Neural cell (in vitro differentiated cells): Measurements from ENCODE around the gene DDX18. TPM values are rescaled to one million over a fixed set of nuclear protein-coding genes. Genes with fewer than 3 reads are reported as not detected.

ENCODE experiments used
- H2AFZ ChIP-seq: fragments of 200-600, 300-800 bp; sonication (generic), shearing (Covaris generic); 2 replicates; pipeline ENCODE4 v1.6.0; 2014; ENCODE audit warnings: low read depth, mild to moderate bottlenecking, antibody characterized with exemption, low read length, moderate library complexity
- H3F3A ChIP-seq: fragments of 200-600 bp; shearing (Covaris generic); 2 replicates; pipeline ENCODE4 v1.6.1; 2016; ENCODE audit warnings: mild to moderate bottlenecking, moderate library complexity, mixed read lengths, antibody characterized with exemption, low read length; ENCODE audit not compliant: insufficient read depth, poor library complexity, severe bottlenecking
- H3K27ac ChIP-seq: fragments of 200-600, 300-800 bp; sonication (generic), shearing (Covaris generic); 2 replicates; pipeline ENCODE4 v1.5.1; 2014; ENCODE audit warnings: mild to moderate bottlenecking, low read length, moderate library complexity
- H3K27me3 ChIP-seq: fragments of 300-800, 200-600 bp; sonication (generic), shearing (Covaris generic); 2 replicates; pipeline ENCODE4 v1.6.0; 2014; ENCODE audit warnings: mild to moderate bottlenecking, low read depth, low read length, moderate library complexity; ENCODE audit not compliant: insufficient read depth
- H3K36me3 ChIP-seq: fragments of 300-800, 200-600 bp; sonication (generic), shearing (Covaris generic); 2 replicates; pipeline ENCODE4 v1.5.1; 2014; ENCODE audit warnings: mild to moderate bottlenecking, antibody characterized with exemption, low read length, moderate library complexity; ENCODE audit not compliant: insufficient read depth
- H3K4me2 ChIP-seq: fragments of 300-800, 200-600 bp; sonication (generic), shearing (Covaris generic); 2 replicates; pipeline ENCODE4 v1.6.0; 2014; ENCODE audit warnings: mild to moderate bottlenecking, low read length
- H3K4me3 ChIP-seq: fragments of 300-800, 200-600 bp; sonication (generic), shearing (Covaris generic); 2 replicates; pipeline ENCODE4 v1.5.1; 2014; ENCODE audit warnings: mild to moderate bottlenecking, low read length, moderate library complexity
- H3K79me2 ChIP-seq: fragments of 200-600 bp; shearing (Covaris generic); replicated peaks from 2 replicates; pipeline ENCODE4 v1.6.0; 2014; ENCODE audit warnings: mild to moderate bottlenecking, low read length, moderate library complexity; ENCODE audit not compliant: insufficient read depth
- H3K9ac ChIP-seq: fragments of 300-800, 200-600 bp; sonication (generic), shearing (Covaris generic); 2 replicates; pipeline ENCODE4 v1.6.1; 2016; ENCODE audit warnings: mild to moderate bottlenecking, low read length, mixed read lengths
- H3K9me2 ChIP-seq: fragments of 200-600 bp; shearing (Covaris generic); 2 replicates; pipeline ENCODE4 v1.6.1; 2016; ENCODE audit warnings: mild to moderate bottlenecking, low read length, mixed read lengths; ENCODE audit not compliant: insufficient read depth
- H3K9me3 ChIP-seq: fragments of 200-600, 300-800 bp; sonication (generic), shearing (Covaris generic); 2 replicates; pipeline ENCODE4 v1.6.1; 2016; ENCODE audit warnings: mild to moderate bottlenecking, mixed run types, low read length, moderate library complexity, mixed read lengths
- H4K20me1 ChIP-seq: fragments of 200-600 bp; shearing (Covaris generic); 2 replicates; pipeline ENCODE4 v1.6.1; 2016; ENCODE audit warnings: mild to moderate bottlenecking, mixed run types; ENCODE audit not compliant: insufficient read depth
- EP300 ChIP-seq: fragments of 450-650 bp; conservative IDR thresholded peaks from 2 replicates; pipeline ENCODE4 v1.6.1; 2014; ENCODE audit warnings: antibody characterized with exemption, mild to moderate bottlenecking, moderate library complexity; ENCODE audit not compliant: poor library complexity, severe bottlenecking
- EZH2 ChIP-seq: fragments of 200-600, 300-800 bp; shearing (Covaris generic), sonication (generic); IDR thresholded peaks from 2 replicates; pipeline ENCODE4 v1.6.1; 2014; ENCODE audit warnings: antibody characterized with exemption, low read length, borderline replicate concordance, mild to moderate bottlenecking; ENCODE audit not compliant: insufficient read depth, poor library complexity, severe bottlenecking
- MXI1 ChIP-seq: fragments of 450-650 bp; conservative IDR thresholded peaks from 2 replicates; pipeline ENCODE4 v1.6.1; 2014; ENCODE audit warnings: antibody characterized with exemption, mild to moderate bottlenecking; ENCODE audit not compliant: poor library complexity, severe bottlenecking
- POLR2AphosphoS5 ChIP-seq: IDR thresholded peaks from 2 replicates; pipeline ENCODE4 v1.6.1; 2012
- RAD21 ChIP-seq: fragments of 450-650 bp; conservative IDR thresholded peaks from 2 replicates; pipeline ENCODE4 v1.6.1; 2014; ENCODE audit warnings: antibody characterized with exemption, mild to moderate bottlenecking, moderate library complexity
- SMC3 ChIP-seq: fragments of 450-650 bp; conservative IDR thresholded peaks from 2 replicates; pipeline ENCODE4 v1.6.1; 2014; ENCODE audit warnings: antibody characterized with exemption, mild to moderate bottlenecking, moderate library complexity; ENCODE audit not compliant: poor library complexity
- TAF1 ChIP-seq: IDR thresholded peaks from 2 replicates; pipeline ENCODE4 v1.6.1; 2012; ENCODE audit warnings: low read depth
- polyA plus RNA-seq: library from polyadenylated mRNA; depleted of rRNA; stranded (reverse); fragments of >200 nt; gene quantifications from 2 replicates; pipeline ENCODE4 v1.2.3, GENCODE V29; 2014
- TF ChIP-seq, protein P1 (sequence below): fragments of 450-650 bp; IDR thresholded peaks from 2 replicates; pipeline ENCODE4 v1.5.1; 2014; ENCODE audit warnings: antibody characterized with exemption, mild to moderate bottlenecking, moderate library complexity; ENCODE audit not compliant: poor library complexity, severe bottlenecking
- TF ChIP-seq, protein P2 (sequence below): IDR thresholded peaks from 2 replicates; pipeline ENCODE4 v1.6.1; 2012; ENCODE audit warnings: borderline replicate concordance

Gene DDX18
- polyA plus RNA-seq, 1 donor from 2014 or later: 85.3 TPM

DNA sequence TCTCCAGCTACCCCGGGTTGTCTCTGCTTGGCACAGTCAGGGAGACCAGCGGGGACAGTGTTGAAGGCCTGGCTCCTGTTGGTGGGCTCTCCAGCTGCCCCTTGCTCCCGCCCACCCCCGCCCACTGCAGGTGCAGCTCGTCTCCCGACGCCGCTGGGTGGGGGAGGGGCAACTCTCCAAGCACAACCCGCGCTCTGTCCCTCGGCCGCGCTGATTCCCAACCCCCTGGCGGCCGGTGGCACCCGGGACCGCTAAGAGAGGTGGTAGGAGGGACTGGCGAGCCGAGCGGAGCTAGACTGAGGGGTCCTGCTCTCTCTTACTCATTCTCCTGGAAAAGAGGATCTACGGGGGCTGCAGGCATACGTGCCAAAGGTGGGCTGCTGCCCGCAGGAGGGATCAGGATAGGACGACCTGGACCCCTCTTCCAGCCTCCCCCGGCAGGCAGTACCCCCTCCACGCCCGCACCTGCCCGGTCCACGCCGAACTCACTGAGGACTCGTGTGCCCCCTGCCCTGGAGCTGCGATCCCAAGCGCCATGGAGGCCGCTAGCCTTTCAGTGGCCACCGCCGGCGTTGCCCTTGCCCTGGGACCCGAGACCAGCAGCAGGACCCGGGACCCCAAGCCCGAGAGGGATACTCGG lies 44.5 kb downstream of the DDX18 start:
- no peaks in the 10 kb centered on the region for H3K9me2 ChIP-seq
- no peaks in the 10 kb centered on the region for H3K79me2 ChIP-seq
- H3K36me3 ChIP-seq: no peaks in the 10 kb centered on the region
- H2AFZ ChIP-seq: no peak overlapping the region
- no peak overlapping the region for H3K9ac ChIP-seq
- H3K4me2 ChIP-seq: no peak overlapping the region
- TF ChIP-seq, protein P1, sequence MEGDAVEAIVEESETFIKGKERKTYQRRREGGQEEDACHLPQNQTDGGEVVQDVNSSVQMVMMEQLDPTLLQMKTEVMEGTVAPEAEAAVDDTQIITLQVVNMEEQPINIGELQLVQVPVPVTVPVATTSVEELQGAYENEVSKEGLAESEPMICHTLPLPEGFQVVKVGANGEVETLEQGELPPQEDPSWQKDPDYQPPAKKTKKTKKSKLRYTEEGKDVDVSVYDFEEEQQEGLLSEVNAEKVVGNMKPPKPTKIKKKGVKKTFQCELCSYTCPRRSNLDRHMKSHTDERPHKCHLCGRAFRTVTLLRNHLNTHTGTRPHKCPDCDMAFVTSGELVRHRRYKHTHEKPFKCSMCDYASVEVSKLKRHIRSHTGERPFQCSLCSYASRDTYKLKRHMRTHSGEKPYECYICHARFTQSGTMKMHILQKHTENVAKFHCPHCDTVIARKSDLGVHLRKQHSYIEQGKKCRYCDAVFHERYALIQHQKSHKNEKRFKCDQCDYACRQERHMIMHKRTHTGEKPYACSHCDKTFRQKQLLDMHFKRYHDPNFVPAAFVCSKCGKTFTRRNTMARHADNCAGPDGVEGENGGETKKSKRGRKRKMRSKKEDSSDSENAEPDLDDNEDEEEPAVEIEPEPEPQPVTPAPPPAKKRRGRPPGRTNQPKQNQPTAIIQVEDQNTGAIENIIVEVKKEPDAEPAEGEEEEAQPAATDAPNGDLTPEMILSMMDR: no peak
- TF ChIP-seq SMC3 (no peak), TAF1 (no peak), MXI1 (no peak), EZH2 (no peak), RAD21 (no peak), POLR2AphosphoS5 (no peak), EP300 (no peak)
- TF ChIP-seq, protein P2, sequence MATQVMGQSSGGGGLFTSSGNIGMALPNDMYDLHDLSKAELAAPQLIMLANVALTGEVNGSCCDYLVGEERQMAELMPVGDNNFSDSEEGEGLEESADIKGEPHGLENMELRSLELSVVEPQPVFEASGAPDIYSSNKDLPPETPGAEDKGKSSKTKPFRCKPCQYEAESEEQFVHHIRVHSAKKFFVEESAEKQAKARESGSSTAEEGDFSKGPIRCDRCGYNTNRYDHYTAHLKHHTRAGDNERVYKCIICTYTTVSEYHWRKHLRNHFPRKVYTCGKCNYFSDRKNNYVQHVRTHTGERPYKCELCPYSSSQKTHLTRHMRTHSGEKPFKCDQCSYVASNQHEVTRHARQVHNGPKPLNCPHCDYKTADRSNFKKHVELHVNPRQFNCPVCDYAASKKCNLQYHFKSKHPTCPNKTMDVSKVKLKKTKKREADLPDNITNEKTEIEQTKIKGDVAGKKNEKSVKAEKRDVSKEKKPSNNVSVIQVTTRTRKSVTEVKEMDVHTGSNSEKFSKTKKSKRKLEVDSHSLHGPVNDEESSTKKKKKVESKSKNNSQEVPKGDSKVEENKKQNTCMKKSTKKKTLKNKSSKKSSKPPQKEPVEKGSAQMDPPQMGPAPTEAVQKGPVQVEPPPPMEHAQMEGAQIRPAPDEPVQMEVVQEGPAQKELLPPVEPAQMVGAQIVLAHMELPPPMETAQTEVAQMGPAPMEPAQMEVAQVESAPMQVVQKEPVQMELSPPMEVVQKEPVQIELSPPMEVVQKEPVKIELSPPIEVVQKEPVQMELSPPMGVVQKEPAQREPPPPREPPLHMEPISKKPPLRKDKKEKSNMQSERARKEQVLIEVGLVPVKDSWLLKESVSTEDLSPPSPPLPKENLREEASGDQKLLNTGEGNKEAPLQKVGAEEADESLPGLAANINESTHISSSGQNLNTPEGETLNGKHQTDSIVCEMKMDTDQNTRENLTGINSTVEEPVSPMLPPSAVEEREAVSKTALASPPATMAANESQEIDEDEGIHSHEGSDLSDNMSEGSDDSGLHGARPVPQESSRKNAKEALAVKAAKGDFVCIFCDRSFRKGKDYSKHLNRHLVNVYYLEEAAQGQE: no peak
- H3K27me3 ChIP-seq: no peaks in the 10 kb centered on the region
- H3F3A ChIP-seq: no peaks in the 10 kb centered on the region
- H3K4me3 ChIP-seq: no peak overlapping the region
- no peaks in the 10 kb centered on the region for H4K20me1 ChIP-seq
- H3K9me3 ChIP-seq: no peaks in the 10 kb centered on the region
- no peak overlapping the region for H3K27ac ChIP-seq

DNA sequence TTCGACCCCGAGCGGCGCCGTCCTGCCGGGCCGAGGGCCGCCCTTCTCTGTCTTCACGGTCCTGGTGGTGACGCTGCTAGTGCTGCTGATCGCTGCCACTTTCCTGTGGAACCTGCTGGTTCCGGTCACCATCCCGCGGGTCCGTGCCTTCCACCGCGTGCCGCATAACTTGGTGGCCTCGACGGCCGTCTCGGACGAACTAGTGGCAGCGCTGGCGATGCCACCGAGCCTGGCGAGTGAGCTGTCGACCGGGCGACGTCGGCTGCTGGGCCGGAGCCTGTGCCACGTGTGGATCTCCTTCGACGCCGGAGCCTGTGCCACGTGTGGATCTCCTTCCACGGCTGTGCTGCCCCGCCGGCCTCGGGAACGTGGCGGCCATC lies 45.0 kb downstream of the DDX18 start:
- Histone ChIP-seq H3K4me2 (no peak overlapping the region), H4K20me1 (no peaks in the 10 kb centered on the region), H3K36me3 (no peaks in the 10 kb centered on the region), H3K4me3 (no peak overlapping the region), H3K9me3 (no peaks in the 10 kb centered on the region), H3K9me2 (no peaks in the 10 kb centered on the region), H2AFZ (no peak overlapping the region), H3K9ac (no peak overlapping the region), H3K27ac (no peak overlapping the region), H3F3A (no peaks in the 10 kb centered on the region), H3K79me2 (no peaks in the 10 kb centered on the region), H3K27me3 (no peaks in the 10 kb centered on the region)
- TF ChIP-seq POLR2AphosphoS5 (no peak), TAF1 (no peak), EP300 (no peak), MXI1 (no peak)
- TF ChIP-seq, protein P1: no peak
